Stomach smooth muscle (tissue), 2 donors: ENCODE results near the gene KIF18B.

Experiments
- H3K27ac ChIP-seq: one replicate; pipeline ENCODE4 v1.7.0; 2013; ENCODE audit warnings: mild to moderate bottlenecking, low read length, inconsistent platforms
- H3K27me3 ChIP-seq, 2 donors: one replicate each; pipeline ENCODE4 v1.7.0; 2013; ENCODE audit warnings: low read length in 2 of 2; ENCODE audit not compliant: insufficient read depth in 2 of 2, control insufficient read depth in 1 of 2
- H3K36me3 ChIP-seq, 2 donors: one replicate each; pipeline ENCODE4 v1.7.0; 2013; ENCODE audit warnings: low read length in 2 of 2; ENCODE audit not compliant: control insufficient read depth in 2 of 2, insufficient read depth in 2 of 2
- H3K4me1 ChIP-seq: one replicate; pipeline ENCODE4 v1.7.0; 2013; ENCODE audit warnings: low read length; ENCODE audit not compliant: control insufficient read depth, insufficient read depth
- H3K4me3 ChIP-seq, 2 donors: one replicate each; pipeline ENCODE4 v1.7.0; 2013; ENCODE audit warnings: low read length in 2 of 2
- H3K9ac ChIP-seq, 2 donors: one replicate each; pipeline ENCODE4 v1.7.0; 2013; ENCODE audit warnings: low read length in 2 of 2, mild to moderate bottlenecking in 1 of 2
- H3K9me3 ChIP-seq, 2 donors: one replicate each; pipeline ENCODE4 v1.7.0; 2013; ENCODE audit warnings: low read length in 2 of 2; ENCODE audit not compliant: control insufficient read depth in 2 of 2
- donor health status: healthy.
- donor health status: Pancreatic carcinoma.

KIF18B gene

DNA sequence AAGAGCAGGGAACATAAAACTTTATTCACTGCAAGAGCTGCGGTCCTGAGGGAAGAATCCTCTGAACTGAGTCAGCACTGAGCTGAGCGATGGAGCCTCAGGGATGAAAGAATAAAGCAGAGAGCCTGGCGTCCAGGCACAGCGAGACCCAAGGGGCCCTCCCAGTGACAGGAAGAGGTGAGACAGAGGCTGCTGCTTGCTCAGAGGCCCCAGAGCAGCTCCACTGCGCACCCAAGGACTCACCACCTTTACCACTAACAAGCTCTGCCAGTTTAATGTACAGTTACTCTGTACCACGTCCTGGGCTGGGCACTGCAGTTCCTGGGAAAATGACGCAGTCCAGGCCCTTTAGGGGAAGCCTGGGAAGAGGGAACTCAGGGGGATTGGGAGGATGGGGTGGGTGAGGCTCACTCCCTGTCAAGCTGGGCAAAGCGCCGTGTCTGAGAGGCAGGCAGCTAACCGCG lies 37.9 kb downstream of the KIF18B start:
- Histone ChIP-seq H3K27me3 (peaks cover 4 to 5% of the 10 kb centered on the region in 2 donors), H3K9me3 (no peaks in the 10 kb centered on the region), H3K9ac (peak overlapping the region; percentile 3 to 13)

DNA sequence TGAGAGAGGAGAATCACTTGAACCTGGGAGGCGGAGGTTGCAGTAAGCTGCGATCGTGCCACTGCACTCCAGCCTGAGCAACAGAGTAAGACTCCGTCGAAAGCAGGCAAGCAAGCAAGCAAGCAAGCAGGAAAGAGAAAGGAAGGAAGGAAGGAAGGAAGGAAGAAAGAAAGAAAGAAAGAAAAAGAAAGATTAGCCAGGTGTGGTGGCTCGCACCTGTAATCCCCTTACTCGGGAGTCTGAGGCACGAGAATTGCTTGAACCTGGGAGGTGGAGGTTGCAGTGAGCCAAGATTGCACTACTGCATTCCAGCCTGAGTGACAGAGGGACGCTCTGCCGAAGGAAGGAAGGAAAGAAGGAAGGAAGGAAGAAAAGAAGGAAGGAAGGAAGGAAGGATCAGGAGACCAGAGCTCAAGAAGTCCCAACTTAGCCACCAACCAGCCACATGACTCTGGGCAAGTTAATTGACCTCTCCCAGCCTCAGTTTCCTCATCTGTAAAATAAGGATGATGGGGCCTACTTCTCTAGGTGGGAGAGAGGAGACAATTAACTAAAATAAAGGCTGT lies 38.7 kb downstream of the KIF18B start:
- H3K9ac ChIP-seq, result no peak overlapping the region
- H3K36me3 ChIP-seq, result no peaks in the 10 kb centered on the region
- H3K27ac ChIP-seq, result no peak overlapping the region
- H3K9me3 ChIP-seq, result no peaks in the 10 kb centered on the region
- H3K4me3 ChIP-seq, result no peak overlapping the region
- peaks cover 4 to 5% of the 10 kb centered on the region in 2 donors for H3K27me3 ChIP-seq
- H3K4me1 ChIP-seq, result peaks cover 16% of the 10 kb centered on the region

More for the DNA sequence above, 37.9 kb downstream of the KIF18B start:
- Histone ChIP-seq H3K36me3 (no peaks in the 10 kb centered on the region), H3K4me3 (no peak overlapping the region), H3K27ac (peak overlapping the region; percentile 49), H3K4me1 (peaks cover 16% of the 10 kb centered on the region)

DNA sequence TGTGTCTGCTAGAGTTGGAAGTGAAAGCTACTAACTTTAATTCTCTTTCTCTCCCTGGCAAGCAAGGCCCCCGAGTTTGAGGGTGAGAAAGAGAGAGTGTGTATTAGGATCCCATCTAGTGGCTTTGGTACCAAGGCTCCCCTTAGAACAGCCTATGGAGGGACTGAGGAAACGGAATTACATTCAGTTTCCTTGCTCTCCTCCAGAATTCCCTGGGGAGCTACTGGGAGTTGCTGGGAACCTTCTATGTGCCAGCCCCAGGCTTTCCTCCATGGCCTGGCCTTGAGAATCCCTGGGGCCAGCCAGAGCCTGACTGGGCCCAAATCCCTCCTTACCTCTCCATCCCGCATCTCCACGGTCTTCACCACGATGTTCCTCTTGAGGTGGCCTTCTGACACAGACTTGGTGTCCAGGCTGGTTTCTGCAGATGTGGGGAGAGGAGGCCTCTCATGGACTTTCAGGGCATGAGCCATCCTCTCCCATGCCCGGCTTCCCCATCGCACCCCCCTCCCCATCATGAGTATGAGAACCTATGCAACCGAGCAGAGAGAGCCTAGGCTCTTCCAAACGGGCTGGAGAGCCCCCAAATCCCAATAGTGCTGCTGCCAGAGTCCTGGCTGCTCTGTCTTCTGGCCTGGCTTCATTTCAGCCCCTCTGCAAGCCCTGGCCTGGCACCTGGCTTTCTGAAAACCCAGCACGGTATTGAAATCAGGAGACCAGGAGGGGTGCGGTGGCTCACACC lies 39.7 kb downstream of the KIF18B start:
- Histone ChIP-seq H3K27me3 (peaks cover 4 to 5% of the 10 kb centered on the region in 2 donors), H3K9me3 (no peaks in the 10 kb centered on the region), H3K4me3 (no peak overlapping the region), H3K4me1 (peaks cover 16% of the 10 kb centered on the region), H3K36me3 (no peaks in the 10 kb centered on the region), H3K9ac (no peak overlapping the region), H3K27ac (no peak overlapping the region)

DNA sequence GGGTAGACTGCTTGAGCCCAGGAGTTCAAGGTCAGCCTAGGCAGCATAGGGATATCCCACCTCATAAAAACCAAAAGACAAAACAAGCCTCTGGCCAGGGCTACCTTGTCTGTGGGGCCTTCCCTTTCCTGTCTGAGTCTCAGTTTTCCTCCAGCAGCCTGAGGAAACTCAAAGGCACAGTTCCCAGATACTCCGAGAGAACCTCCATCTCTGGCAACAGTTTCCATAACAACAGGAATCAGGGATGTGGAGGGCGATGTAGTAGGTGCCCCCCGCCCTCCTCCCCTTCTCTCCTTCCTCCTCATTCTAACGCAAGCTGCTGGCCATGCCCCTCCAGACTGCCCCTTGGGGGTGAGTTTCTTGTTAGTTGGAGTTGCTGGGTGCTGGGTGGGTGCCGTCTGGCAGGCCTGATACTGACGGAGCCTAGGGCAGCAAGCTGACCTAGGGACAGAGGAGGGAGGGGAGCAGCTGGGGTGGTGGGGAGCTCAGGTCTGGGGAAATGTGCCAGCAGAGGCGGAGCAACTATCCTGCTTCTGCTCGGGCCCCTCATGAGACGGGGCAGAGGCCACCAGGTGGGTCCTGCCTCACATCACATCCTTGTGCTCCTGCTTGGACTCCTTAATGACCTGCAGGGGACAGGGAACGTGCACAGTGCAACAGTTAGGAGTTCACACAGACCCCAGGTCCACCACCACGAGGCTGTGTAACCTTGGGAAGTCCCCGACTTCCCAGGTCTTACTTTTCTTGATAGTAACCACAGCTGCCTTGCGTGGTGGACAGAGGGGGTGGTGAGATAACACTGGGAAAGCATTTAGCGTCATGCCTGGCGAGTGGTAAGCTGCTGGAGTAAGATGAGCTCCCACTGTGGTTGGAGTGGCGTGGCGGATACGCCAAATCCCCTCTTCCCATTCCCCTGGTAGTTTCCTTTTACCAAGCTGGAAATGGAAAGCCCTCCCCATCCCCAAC lies 40.5 kb downstream of the KIF18B start:
- H3K4me1 ChIP-seq, result peaks cover 16% of the 10 kb centered on the region
- no peak overlapping the region for H3K9ac ChIP-seq
- no peak overlapping the region for H3K27ac ChIP-seq
- H3K4me3 ChIP-seq, result no peak overlapping the region
- H3K9me3 ChIP-seq, result no peaks in the 10 kb centered on the region
- peaks cover 3 to 4% of the 10 kb centered on the region in 2 donors for H3K27me3 ChIP-seq
- no peaks in the 10 kb centered on the region for H3K36me3 ChIP-seq

GRCh38 chr17:44906010-44906646 lies 41.4 kb downstream of the KIF18B start:
- Histone ChIP-seq H3K27ac (no peak overlapping the region), H3K4me1 (peaks cover 15% of the 10 kb centered on the region), H3K9ac (no peak overlapping the region), H3K27me3 (peaks cover 0 to 3% of the 10 kb centered on the region in 2 donors), H3K4me3 (no peak overlapping the region), H3K36me3 (no peaks in the 10 kb centered on the region), H3K9me3 (no peaks in the 10 kb centered on the region)

- Histone ChIP-seq H3K36me3 (no peaks in the 10 kb centered on the region), H3K27me3 (no peaks in the 10 kb centered on the region), H3K9me3 (no peaks in the 10 kb centered on the region), H3K4me3 (no peak overlapping the region), H3K4me1 (peaks cover 19% of the 10 kb centered on the region), H3K9ac (no peak overlapping the region), H3K27ac (no peak overlapping the region)
Observed at GRCh38 chr17:44905006-44906000, 42.3 kb downstream of the KIF18B start.

- Histone ChIP-seq H3K4me3 (no peak overlapping the region), H3K27me3 (no peaks in the 10 kb centered on the region), H3K4me1 (peaks cover 24% of the 10 kb centered on the region), H3K27ac (no peak overlapping the region), H3K9ac (no peak overlapping the region), H3K9me3 (no peaks in the 10 kb centered on the region), H3K36me3 (no peaks in the 10 kb centered on the region)
Observed at GRCh38 chr17:44904001-44904984, 43.3 kb downstream of the KIF18B start.

GRCh38 chr17:44903012-44903685 lies 44.4 kb downstream of the KIF18B start:
- peaks cover 31% of the 10 kb centered on the region for H3K4me1 ChIP-seq

More at GRCh38 chr17:44903012-44903685, 44.4 kb downstream of the KIF18B start:
- H3K9ac ChIP-seq, result no peak overlapping the region
- no peaks in the 10 kb centered on the region for H3K27me3 ChIP-seq
- no peaks in the 10 kb centered on the region for H3K36me3 ChIP-seq
- H3K9me3 ChIP-seq, result no peaks in the 10 kb centered on the region
- H3K4me3 ChIP-seq, result no peak overlapping the region
- H3K27ac ChIP-seq, result no peak overlapping the region
